H9 (cell line): ENCODE measurements around the gene SS18. TPM values are rescaled to one million over a fixed set of nuclear protein-coding genes. Genes with fewer than 3 reads are reported as not detected.

ENCODE experiments used
- DNase-seq: peaks from one replicate; pipeline ENCODE4 v3.0.0-alpha.2; 2017
- H2AFZ ChIP-seq: one replicate; pipeline ENCODE4 v1.6.1; 2013; ENCODE audit warnings: mild to moderate bottlenecking, low read length, control low read depth, moderate library complexity
- H2AK5ac ChIP-seq: 2 replicates; pipeline ENCODE4 v1.6.1; 2013; ENCODE audit warnings: low read length, control low read depth, mixed read lengths; ENCODE audit not compliant: insufficient read length
- H2BK120ac ChIP-seq: one replicate; pipeline ENCODE4 v1.6.1; 2013; ENCODE audit warnings: low read depth, mild to moderate bottlenecking, low read length, control low read depth, inconsistent platforms; ENCODE audit not compliant: poor library complexity, severe bottlenecking
- H2BK12ac ChIP-seq: 2 replicates; pipeline ENCODE4 v1.6.1; 2013; ENCODE audit warnings: low read length, control low read depth, mixed read lengths, low read depth; ENCODE audit not compliant: insufficient read length
- H2BK15ac ChIP-seq: 2 replicates; pipeline ENCODE4 v1.6.1; 2013; ENCODE audit warnings: low read depth, low read length, control low read depth
- H2BK20ac ChIP-seq: one replicate; pipeline ENCODE4 v1.6.1; 2013; ENCODE audit warnings: low read depth, mild to moderate bottlenecking, low read length, control low read depth, inconsistent platforms; ENCODE audit not compliant: poor library complexity, severe bottlenecking
- H2BK5ac ChIP-seq: 2 replicates; pipeline ENCODE4 v1.6.1; 2013; ENCODE audit warnings: low read length, control low read depth, mixed read lengths; ENCODE audit not compliant: insufficient read length
- H3K14ac ChIP-seq: 2 replicates; pipeline ENCODE4 v1.6.1; 2013; ENCODE audit warnings: low read length, control low read depth; ENCODE audit not compliant: insufficient read depth
- H3K18ac ChIP-seq: 2 replicates; pipeline ENCODE4 v1.6.1; 2013; ENCODE audit warnings: low read depth, mild to moderate bottlenecking, mixed read lengths, low read length, control low read depth; ENCODE audit not compliant: insufficient read length
- H3K23ac ChIP-seq: 2 replicates; pipeline ENCODE4 v1.6.1; 2013; ENCODE audit warnings: low read length, control low read depth, mixed read lengths, low read depth; ENCODE audit not compliant: insufficient read length
- H3K23me2 ChIP-seq: 2 replicates; pipeline ENCODE4 v1.6.1; 2013; ENCODE audit warnings: low read depth, mild to moderate bottlenecking, mixed read lengths, low read length, control low read depth; ENCODE audit not compliant: insufficient read length, poor library complexity, severe bottlenecking
- H3K27ac ChIP-seq: 2 replicates; pipeline ENCODE4 v1.5.1; 2013; ENCODE audit warnings: low read length, control low read depth, mixed read lengths, low read depth; ENCODE audit not compliant: insufficient read length
- H3K27me3 ChIP-seq: 2 replicates; pipeline ENCODE4 v1.6.1; 2013; ENCODE audit warnings: low read length, control low read depth, inconsistent platforms; ENCODE audit not compliant: insufficient read depth
- H3K4ac ChIP-seq: 2 replicates; pipeline ENCODE4 v1.6.1; 2013; ENCODE audit warnings: low read depth, mild to moderate bottlenecking, control low read depth, inconsistent platforms, low read length, moderate library complexity
- H3K4me1 ChIP-seq: 2 replicates; pipeline ENCODE4 v1.6.1; 2013; ENCODE audit warnings: low read length, control low read depth, inconsistent platforms; ENCODE audit not compliant: insufficient read depth
- H3K4me2 ChIP-seq: 2 replicates; pipeline ENCODE4 v1.6.1; 2013; ENCODE audit warnings: low read length, control low read depth, mixed read lengths; ENCODE audit not compliant: insufficient read length, insufficient read depth
- H3K56ac ChIP-seq: 2 replicates; pipeline ENCODE4 v1.6.1; 2013; ENCODE audit warnings: low read depth, mild to moderate bottlenecking, mixed read lengths, low read length, control low read depth; ENCODE audit not compliant: insufficient read length
- H3K79me1 ChIP-seq: 2 replicates; pipeline ENCODE4 v1.6.1; 2013; ENCODE audit warnings: low read depth, mild to moderate bottlenecking, moderate library complexity, low read length, control low read depth, inconsistent platforms; ENCODE audit not compliant: insufficient read depth, poor library complexity, severe bottlenecking
- H3K79me2 ChIP-seq: 2 replicates; pipeline ENCODE4 v1.6.1; 2013; ENCODE audit warnings: low read length, control low read depth, inconsistent platforms; ENCODE audit not compliant: insufficient read depth
- H3K9ac ChIP-seq: 2 replicates; pipeline ENCODE4 v1.6.1; 2013; ENCODE audit warnings: low read length, control low read depth, mixed read lengths; ENCODE audit not compliant: insufficient read length; ENCODE audit errors: extremely low read depth
- H3K9me3 ChIP-seq: one replicate; pipeline ENCODE4 v1.6.1; 2013; ENCODE audit warnings: low read depth, low read length, inconsistent platforms; ENCODE audit not compliant: control insufficient read depth
- H3T11ph ChIP-seq: one replicate; pipeline ENCODE4 v1.6.1; 2013; ENCODE audit warnings: mild to moderate bottlenecking, low read length, control low read depth, inconsistent platforms
- H4K20me1 ChIP-seq: one replicate; pipeline ENCODE4 v1.6.1; 2013; ENCODE audit not compliant: control insufficient read depth, insufficient read length, insufficient read depth
- H4K5ac ChIP-seq: 2 replicates; pipeline ENCODE4 v1.6.1; 2013; ENCODE audit warnings: low read depth, mild to moderate bottlenecking, mixed read lengths, low read length, control low read depth; ENCODE audit not compliant: insufficient read length
- H4K8ac ChIP-seq: replicated peaks from 2 replicates; pipeline ENCODE4 v1.6.1; 2013; ENCODE audit warnings: low read length, control low read depth, mixed read lengths, low read depth; ENCODE audit not compliant: insufficient read length
- H4K91ac ChIP-seq: 2 replicates; pipeline ENCODE4 v1.6.1; 2013; ENCODE audit warnings: low read depth, mild to moderate bottlenecking, moderate library complexity, mixed read lengths, low read length, control low read depth; ENCODE audit not compliant: insufficient read length
- H3K27ac Mint-ChIP-seq, 3 experiments: 2 replicates in 2 of 3; 3 replicates in 1 of 3; pipeline ENCODE4 v1.8.0; 2020 to 2021; ENCODE audit warnings: mixed read lengths in 3 of 3, mild to moderate bottlenecking in 1 of 3, moderate library complexity in 1 of 3
- H3K27me3 Mint-ChIP-seq: 2 replicates; pipeline ENCODE4 v1.8.0; 2021; ENCODE audit warnings: low read depth, mild to moderate bottlenecking, moderate library complexity, mixed read lengths
- H3K36me3 Mint-ChIP-seq, 3 experiments: 2 replicates in 2 of 3; 3 replicates in 1 of 3; pipeline ENCODE4 v1.8.0; 2020 to 2021; ENCODE audit warnings: low read depth in 3 of 3, mixed read lengths in 3 of 3; ENCODE audit not compliant: insufficient read depth in 1 of 3
- H3K4me1 Mint-ChIP-seq, 2 experiments: 2 replicates each; pipeline ENCODE4 v1.8.0; 2020; ENCODE audit warnings: mixed read lengths in 2 of 2
- H3K4me3 Mint-ChIP-seq, 2 experiments: 2 replicates in 1 of 2; 3 replicates in 1 of 2; pipeline ENCODE4 v1.8.0; 2020 to 2021; ENCODE audit warnings: mild to moderate bottlenecking in 2 of 2, mixed read lengths in 2 of 2, moderate library complexity in 1 of 2
- H3K9me3 Mint-ChIP-seq, 2 experiments: 2 replicates in 1 of 2; 3 replicates in 1 of 2; pipeline ENCODE4 v1.8.0; 2020; ENCODE audit warnings: mild to moderate bottlenecking in 2 of 2, mixed read lengths in 2 of 2, moderate library complexity in 1 of 2
- WGBS: extraction: QIAGEN DNeasy Blood & Tissue Kit; methylation state at CpG from one replicate; pipeline ENCODE4 v1.1.7; 2013; ENCODE audit warnings: missing lambda C conversion rate, low lambda C conversion rate, mixed read lengths; ENCODE audit not compliant: insufficient read length; ENCODE audit errors: extremely low coverage; 5-methylcytosine and 5-hydroxymethylcytosine counted together
- total RNA-seq: library from RNA; stranded (reverse); gene quantifications from 2 replicates; pipeline ENCODE4 v1.2.1, GENCODE V29; 2021
- TF ChIP-seq, protein P1 (sequence below): fragments of 200-600 bp; sonication (generic); conservative IDR thresholded peaks from 3 replicates; pipeline ENCODE4 v1.8.0; 2021; ENCODE audit warnings: antibody characterized with exemption, mild to moderate bottlenecking

SS18 gene
- total RNA-seq, 1 experiment from 2014 or later: 87.9 TPM

DNA sequence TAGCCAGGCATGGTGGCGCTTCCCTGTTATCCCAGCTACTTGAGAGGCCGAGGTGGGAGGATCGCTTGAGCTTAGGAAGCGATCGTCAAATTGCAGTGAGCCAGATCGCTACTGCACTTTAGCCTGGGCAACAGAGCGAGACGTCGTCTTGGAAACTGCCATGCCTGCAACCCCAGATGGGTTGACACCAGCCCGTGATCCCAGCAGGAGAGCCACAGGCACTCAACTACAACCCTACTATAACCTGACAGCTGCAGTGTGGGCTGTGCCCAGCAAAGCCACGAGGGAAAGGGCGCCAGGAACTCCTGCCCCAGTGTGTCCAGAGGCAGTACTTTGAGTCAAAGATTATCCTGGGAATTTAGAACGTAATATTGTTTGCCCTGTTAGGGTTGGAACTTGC lies 85.6 kb downstream of the SS18 start:
- H2AK5ac ChIP-seq: no peak overlapping the region
- H4K5ac ChIP-seq: no peak overlapping the region
- TF ChIP-seq, protein P1, sequence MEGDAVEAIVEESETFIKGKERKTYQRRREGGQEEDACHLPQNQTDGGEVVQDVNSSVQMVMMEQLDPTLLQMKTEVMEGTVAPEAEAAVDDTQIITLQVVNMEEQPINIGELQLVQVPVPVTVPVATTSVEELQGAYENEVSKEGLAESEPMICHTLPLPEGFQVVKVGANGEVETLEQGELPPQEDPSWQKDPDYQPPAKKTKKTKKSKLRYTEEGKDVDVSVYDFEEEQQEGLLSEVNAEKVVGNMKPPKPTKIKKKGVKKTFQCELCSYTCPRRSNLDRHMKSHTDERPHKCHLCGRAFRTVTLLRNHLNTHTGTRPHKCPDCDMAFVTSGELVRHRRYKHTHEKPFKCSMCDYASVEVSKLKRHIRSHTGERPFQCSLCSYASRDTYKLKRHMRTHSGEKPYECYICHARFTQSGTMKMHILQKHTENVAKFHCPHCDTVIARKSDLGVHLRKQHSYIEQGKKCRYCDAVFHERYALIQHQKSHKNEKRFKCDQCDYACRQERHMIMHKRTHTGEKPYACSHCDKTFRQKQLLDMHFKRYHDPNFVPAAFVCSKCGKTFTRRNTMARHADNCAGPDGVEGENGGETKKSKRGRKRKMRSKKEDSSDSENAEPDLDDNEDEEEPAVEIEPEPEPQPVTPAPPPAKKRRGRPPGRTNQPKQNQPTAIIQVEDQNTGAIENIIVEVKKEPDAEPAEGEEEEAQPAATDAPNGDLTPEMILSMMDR: no peak
- H3K23ac ChIP-seq: no peak overlapping the region
- no peak overlapping the region for H4K91ac ChIP-seq
- H3K23me2 ChIP-seq: no peaks in the 10 kb centered on the region
- no peak overlapping the region for H3K4me2 ChIP-seq
- H3K27ac Mint-ChIP-seq: no peak overlapping the region
- no peaks in the 10 kb centered on the region for H3K79me1 ChIP-seq
- H3K18ac ChIP-seq: no peak overlapping the region
- H3K4me3 Mint-ChIP-seq: no peak overlapping the region
- no peak overlapping the region for H3K9ac ChIP-seq
- H3K9me3 Mint-ChIP-seq: no peaks in the 10 kb centered on the region
- no peak overlapping the region; the same call in 1 of the 2 replicates for H3K14ac ChIP-seq
- no peak overlapping the region for H3K56ac ChIP-seq
- H3K36me3 Mint-ChIP-seq: no peaks in the 10 kb centered on the region; a peak in 1 of 7 replicates
- no peak overlapping the region for H2BK12ac ChIP-seq
- no peak overlapping the region for H3K27ac ChIP-seq
- no peaks in the 10 kb centered on the region for H3K27me3 ChIP-seq
- H3K4ac ChIP-seq: no peak overlapping the region
- no peak overlapping the region for H2BK15ac ChIP-seq
- no CpG with 5 or more reads among the region's 13 CpGs for WGBS
- no peaks in the 10 kb centered on the region for H3K4me1 ChIP-seq
- H4K20me1 ChIP-seq: no peaks in the 10 kb centered on the region
- no peak overlapping the region for H2BK20ac ChIP-seq
- H2BK120ac ChIP-seq: no peak overlapping the region
- DNase-seq: no peak
- H3K9me3 ChIP-seq: no peaks in the 10 kb centered on the region
- H4K8ac ChIP-seq: no peak overlapping the region
- no peak overlapping the region for H2BK5ac ChIP-seq
- no peaks in the 10 kb centered on the region for H3K79me2 ChIP-seq
- H3K27me3 Mint-ChIP-seq: no peaks in the 10 kb centered on the region
- H3T11ph ChIP-seq: no peak overlapping the region
- H3K4me1 Mint-ChIP-seq: no peaks in the 10 kb centered on the region; a peak in 1 of 4 replicates
- no peak overlapping the region for H2AFZ ChIP-seq
